ENCODE data around the gene PPP5C.

GRCh38 chr19:46392252-46392801, 45.4 kb downstream of the PPP5C start:
- TF ChIP-seq CTCF (IDR thresholded peaks at IDR 0.05) (no peak), POLR2A (IDR thresholded peaks at IDR 0.05) (no peak)

Data from tibial nerve (tissue), 3 donors.